ENCODE measurements around the gene PEX5L. TPM values are rescaled to one million over a fixed set of nuclear protein-coding genes. Genes with fewer than 3 reads are reported as not detected.

The PEX5L gene
- total and polyA plus RNA-seq, 11 donors = 0.08 to 5.2 (median 0.22) TPM; not detected in 2

- H3K27me3 ChIP-seq = peaks cover 0 to 11% (median 0%) of the 10 kb centered on the region in 9 donors
- no peak overlapping the region for H3K27ac ChIP-seq
- TF ChIP-seq, protein P1, sequence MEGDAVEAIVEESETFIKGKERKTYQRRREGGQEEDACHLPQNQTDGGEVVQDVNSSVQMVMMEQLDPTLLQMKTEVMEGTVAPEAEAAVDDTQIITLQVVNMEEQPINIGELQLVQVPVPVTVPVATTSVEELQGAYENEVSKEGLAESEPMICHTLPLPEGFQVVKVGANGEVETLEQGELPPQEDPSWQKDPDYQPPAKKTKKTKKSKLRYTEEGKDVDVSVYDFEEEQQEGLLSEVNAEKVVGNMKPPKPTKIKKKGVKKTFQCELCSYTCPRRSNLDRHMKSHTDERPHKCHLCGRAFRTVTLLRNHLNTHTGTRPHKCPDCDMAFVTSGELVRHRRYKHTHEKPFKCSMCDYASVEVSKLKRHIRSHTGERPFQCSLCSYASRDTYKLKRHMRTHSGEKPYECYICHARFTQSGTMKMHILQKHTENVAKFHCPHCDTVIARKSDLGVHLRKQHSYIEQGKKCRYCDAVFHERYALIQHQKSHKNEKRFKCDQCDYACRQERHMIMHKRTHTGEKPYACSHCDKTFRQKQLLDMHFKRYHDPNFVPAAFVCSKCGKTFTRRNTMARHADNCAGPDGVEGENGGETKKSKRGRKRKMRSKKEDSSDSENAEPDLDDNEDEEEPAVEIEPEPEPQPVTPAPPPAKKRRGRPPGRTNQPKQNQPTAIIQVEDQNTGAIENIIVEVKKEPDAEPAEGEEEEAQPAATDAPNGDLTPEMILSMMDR (IDR thresholded peaks at IDR 0.05) = no peak
- no peak for TF ChIP-seq POLR2A (IDR thresholded peaks at IDR 0.05)
- H3K4me1 ChIP-seq = no peaks in the 10 kb centered on the region
- no peak overlapping the region for H3K4me3 ChIP-seq
- DNase-seq (no peak), ATAC-seq (no peak)
- no peaks in the 10 kb centered on the region for H3K36me3 ChIP-seq
- intact Hi-C loops (cut with DNase I) = no loop called here
- H3K9me3 ChIP-seq = no peaks in the 10 kb centered on the region
- WGBS, 4 donors = 77 to 82% (median 80%) methylated on average over 2 of the region's 2 CpGs
Observed at GRCh38 chr3:179949869-179950268, 86.9 kb downstream of the PEX5L start.

GRCh38 chr3:179949412-179949811 is 87.3 kb downstream of the PEX5L start:
- TF ChIP-seq, protein P1 (IDR thresholded peaks at IDR 0.05) = no peak
- no peak for TF ChIP-seq POLR2A (IDR thresholded peaks at IDR 0.05)
- DNase-seq = no peak

DNA sequence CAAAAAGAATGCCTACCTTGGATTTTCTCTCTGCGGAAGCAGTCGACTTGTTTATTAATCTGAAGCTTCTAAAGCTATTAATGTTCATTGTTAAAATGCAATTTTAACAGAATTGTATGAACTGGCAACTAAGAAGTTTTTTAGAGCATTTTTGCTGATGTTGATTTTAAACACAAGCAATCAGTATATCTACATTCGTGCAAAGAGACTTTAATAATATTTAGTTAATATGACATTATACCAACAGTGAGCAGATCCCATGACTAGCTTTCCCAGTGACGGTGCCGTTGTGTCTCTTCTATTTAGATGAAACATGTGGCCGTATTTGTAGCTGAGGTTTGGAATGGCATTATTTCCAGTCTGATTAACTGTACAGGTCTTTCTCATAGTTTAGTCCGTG is 88.0 kb downstream of the PEX5L start:
- ATAC-seq (no peak), DNase-seq (no peak)
- H3K4me3 ChIP-seq = no peak overlapping the region
- no peaks in the 10 kb centered on the region for H3K9me3 ChIP-seq
- 77 to 81% (median 79%) methylated on average over 7 of the region's 7 CpGs for WGBS, 4 donors
- H3K36me3 ChIP-seq = no peaks in the 10 kb centered on the region
- H3K27me3 ChIP-seq = peaks cover 0 to 12% (median 0%) of the 10 kb centered on the region in 9 donors
- no peak overlapping the region for H3K27ac ChIP-seq
- intact Hi-C loops (cut with DNase I) = no loop called here
- TF ChIP-seq POLR2A (IDR thresholded peaks at IDR 0.05) = no peak
- TF ChIP-seq, protein P1 (IDR thresholded peaks at IDR 0.05) = no peak
- no peaks in the 10 kb centered on the region for H3K4me1 ChIP-seq

More at GRCh38 chr3:179949412-179949811, 87.3 kb downstream of the PEX5L start:
- H3K4me3 ChIP-seq = no peak overlapping the region
- no peaks in the 10 kb centered on the region for H3K36me3 ChIP-seq
- intact Hi-C loops (cut with DNase I) = no loop called here
- WGBS, 4 donors = 17 to 29% (median 24%) methylated on average over 1 of the region's 1 CpG
- ATAC-seq = no peak
- peaks cover 0 to 11% (median 0%) of the 10 kb centered on the region in 9 donors for H3K27me3 ChIP-seq
- no peaks in the 10 kb centered on the region for H3K4me1 ChIP-seq
- H3K27ac ChIP-seq = no peak overlapping the region
- no peaks in the 10 kb centered on the region for H3K9me3 ChIP-seq

DNA sequence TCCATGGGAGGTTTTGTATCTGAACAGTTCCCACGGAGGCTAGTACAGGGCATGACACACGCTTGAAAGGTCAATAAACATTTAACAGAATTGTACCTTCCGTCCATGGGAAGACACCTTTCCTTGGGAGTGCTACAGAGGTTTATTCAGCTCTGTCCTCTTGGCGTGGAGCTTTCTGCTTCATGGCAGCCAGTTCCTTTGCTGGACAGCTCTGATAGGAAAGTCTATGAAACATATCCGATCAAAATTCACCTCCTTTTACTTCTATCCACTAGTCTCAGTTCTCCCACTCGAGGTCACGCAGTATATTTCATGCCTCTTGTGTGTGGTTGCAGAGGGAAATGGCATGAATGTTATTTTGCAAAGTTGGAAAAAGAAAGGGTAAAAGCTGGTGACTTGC is 91.2 kb downstream of the PEX5L start:
- Histone ChIP-seq H3K9me3 (no peaks in the 10 kb centered on the region), H3K4me1 (peaks cover 0 to 6% (median 0%) of the 10 kb centered on the region in 12 donors), H3K27ac (no peak overlapping the region), H3K4me3 (no peak overlapping the region), H3K36me3 (no peaks in the 10 kb centered on the region), H3K27me3 (peaks cover 0 to 20% (median 0%) of the 10 kb centered on the region in 9 donors)
- intact Hi-C loops (cut with DNase I) = no loop called here
- no peak for TF ChIP-seq POLR2A (IDR thresholded peaks at IDR 0.05)
- TF ChIP-seq, protein P1 (IDR thresholded peaks at IDR 0.05) = no peak
- WGBS, 4 donors = 52 to 75% (median 70%) methylated on average over 7 of the region's 7 CpGs
- DNase-seq = no peak
- ATAC-seq = no peak

Measured in heart left ventricle (tissue), 16 donors.